Measurements from ENCODE around the gene NAT8L. TPM values are rescaled to one million over a fixed set of nuclear protein-coding genes. Genes with fewer than 3 reads are reported as not detected.
A peak's percentile ranks its signal among the peaks of the same experiment; 100 is the strongest.

The NAT8L gene
- polyA plus RNA-seq, 3 donors, result 0.01 TPM; not detected in 2

DNA sequence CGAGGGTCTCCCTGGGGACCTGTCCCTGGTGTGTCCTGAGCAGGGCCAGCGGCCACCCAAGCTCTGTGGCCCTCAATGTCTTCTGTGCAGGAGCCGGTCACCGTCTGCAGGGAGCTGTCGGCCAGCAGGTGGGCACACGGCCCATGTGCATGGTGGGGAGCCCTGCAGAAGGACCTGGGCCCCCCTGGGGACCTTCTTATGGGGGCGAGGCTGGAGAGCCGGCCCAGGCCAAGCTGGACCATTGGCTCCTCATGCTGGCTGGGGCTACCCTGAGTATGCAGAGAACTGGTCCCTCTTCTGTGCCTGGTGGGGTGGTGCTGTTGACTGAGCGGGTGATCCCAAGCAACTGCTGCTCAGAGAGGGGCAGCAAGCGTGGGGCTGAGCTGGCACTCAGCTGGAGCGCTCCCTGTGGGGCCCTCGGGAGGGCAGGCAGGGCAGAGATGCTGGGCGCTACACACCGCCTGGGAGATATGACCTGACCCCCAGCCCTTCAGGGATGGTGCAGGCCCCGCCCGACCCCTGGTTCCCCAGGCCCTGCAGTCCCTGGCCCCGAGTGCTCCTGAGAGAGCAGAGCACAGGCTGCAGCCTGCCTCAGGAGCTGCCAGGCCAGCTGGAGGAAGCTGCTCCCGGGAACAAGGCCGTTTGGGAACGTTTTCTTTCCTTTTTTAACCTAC, 14.8 kb downstream of the NAT8L start:
- WGBS (ENCODE audit: insufficient coverage), result 93% methylated on average over 15 of the region's 20 CpGs

GRCh38 chr4:2074588-2074987, 15.5 kb downstream of the NAT8L start:
- H3K27ac Mint-ChIP-seq, result no peak overlapping the region
- Histone ChIP-seq H3K27ac (ENCODE audit: low read depth in 1 of 2, low read length in 2 of 2) (no peak overlapping the region), H3K9ac (ENCODE audit: insufficient read depth, low read length, poor library complexity, severe bottlenecking) (no peak overlapping the region), H3K4me1 (ENCODE audit: control insufficient read depth in 1 of 2, insufficient read depth in 2 of 2, low read length in 2 of 2) (no peaks in the 10 kb centered on the region), H3K4me3 (replicated peaks in 1 of 3; ENCODE audit: low read depth in 2 of 3, low read length in 3 of 3) (no peak overlapping the region), H3K79me2 (ENCODE audit: insufficient read depth, low read length) (no peaks in the 10 kb centered on the region), H3K9me3 (replicated peaks in 1 of 2; ENCODE audit: control insufficient read depth in 1 of 2, insufficient read depth in 1 of 2, low read length in 2 of 2) (no peaks in the 10 kb centered on the region), H4K20me1 (ENCODE audit: insufficient read depth, low read length) (no peaks in the 10 kb centered on the region), H3K4me2 (replicated peaks; ENCODE audit: extremely low read depth, low read length, poor library complexity, severe bottlenecking) (no peak overlapping the region), H3K36me3 (replicated peaks in 1 of 2; ENCODE audit: control insufficient read depth in 1 of 2, insufficient read depth in 2 of 2, low read length in 2 of 2) (no peaks in the 10 kb centered on the region), H3K27me3 (ENCODE audit: control insufficient read depth in 2 of 2, insufficient read depth in 2 of 2, low read length in 2 of 2) (no peaks in the 10 kb centered on the region), H2AFZ (ENCODE audit: insufficient read depth, low read depth, low read length, poor library complexity, severe bottlenecking) (no peak overlapping the region)
- no peaks in the 10 kb centered on the region for H3K36me3 Mint-ChIP-seq
- no peaks in the 10 kb centered on the region for H3K4me1 Mint-ChIP-seq
- intact Hi-C loops (cut with micrococcal nuclease), result no loop called here
- no peaks in the 10 kb centered on the region for H3K9me3 Mint-ChIP-seq
- 91% methylated on average over 6 of the region's 11 CpGs for WGBS (ENCODE audit: insufficient coverage)
- no peak for DNase-seq
- H3K27me3 Mint-ChIP-seq (ENCODE audit: low read depth in 3 of 3), result peaks cover 2 to 4% (median 3%) of the 10 kb centered on the region in 3 donors
- no peak overlapping the region for H3K4me3 Mint-ChIP-seq
- TF ChIP-seq CTCF (IDR thresholded peaks at IDR 0.05), result no peak

More for the DNA sequence above, 14.8 kb downstream of the NAT8L start:
- H3K4me1 ChIP-seq (ENCODE audit: control insufficient read depth in 1 of 2, insufficient read depth in 2 of 2, low read length in 2 of 2), result no peaks in the 10 kb centered on the region
- no peaks in the 10 kb centered on the region for H3K27me3 ChIP-seq (ENCODE audit: control insufficient read depth in 2 of 2, insufficient read depth in 2 of 2, low read length in 2 of 2)
- H3K4me2 ChIP-seq (replicated peaks; ENCODE audit: extremely low read depth, low read length, poor library complexity, severe bottlenecking), result no peak overlapping the region
- Mint-ChIP-seq H3K27ac (no peak overlapping the region), H3K4me1 (no peaks in the 10 kb centered on the region), H3K36me3 (no peaks in the 10 kb centered on the region), H3K27me3 (ENCODE audit: low read depth in 3 of 3) (peaks cover under 1 to 4% (median 3%) of the 10 kb centered on the region in 3 donors), H3K4me3 (peak overlapping the region in 1 of 2 donors; percentile 16), H3K9me3 (no peaks in the 10 kb centered on the region)
- intact Hi-C loops (cut with micrococcal nuclease), result no loop called here
- H3K9ac ChIP-seq (ENCODE audit: insufficient read depth, low read length, poor library complexity, severe bottlenecking), result no peak overlapping the region
- no peak for TF ChIP-seq CTCF (IDR thresholded peaks at IDR 0.05)
- no peaks in the 10 kb centered on the region for H3K36me3 ChIP-seq (replicated peaks in 1 of 2; ENCODE audit: control insufficient read depth in 1 of 2, insufficient read depth in 2 of 2, low read length in 2 of 2)
- no peaks in the 10 kb centered on the region for H4K20me1 ChIP-seq (ENCODE audit: insufficient read depth, low read length)
- H3K4me3 ChIP-seq (replicated peaks in 1 of 3; ENCODE audit: low read depth in 2 of 3, low read length in 3 of 3), result no peak overlapping the region
- no peak overlapping the region for H2AFZ ChIP-seq (ENCODE audit: insufficient read depth, low read depth, low read length, poor library complexity, severe bottlenecking)
- no peak overlapping the region for H3K27ac ChIP-seq (ENCODE audit: low read depth in 1 of 2, low read length in 2 of 2)
- H3K9me3 ChIP-seq (replicated peaks in 1 of 2; ENCODE audit: control insufficient read depth in 1 of 2, insufficient read depth in 1 of 2, low read length in 2 of 2), result no peaks in the 10 kb centered on the region
- DNase-seq, result no peak
- no peaks in the 10 kb centered on the region for H3K79me2 ChIP-seq (ENCODE audit: insufficient read depth, low read length)
